ENCODE measurements around the gene NNAT.

NNAT gene

GRCh38 chr20:37567671-37568588 is 46.9 kb downstream of the NNAT start:
- DNase-seq = peak; percentile 7

DNA sequence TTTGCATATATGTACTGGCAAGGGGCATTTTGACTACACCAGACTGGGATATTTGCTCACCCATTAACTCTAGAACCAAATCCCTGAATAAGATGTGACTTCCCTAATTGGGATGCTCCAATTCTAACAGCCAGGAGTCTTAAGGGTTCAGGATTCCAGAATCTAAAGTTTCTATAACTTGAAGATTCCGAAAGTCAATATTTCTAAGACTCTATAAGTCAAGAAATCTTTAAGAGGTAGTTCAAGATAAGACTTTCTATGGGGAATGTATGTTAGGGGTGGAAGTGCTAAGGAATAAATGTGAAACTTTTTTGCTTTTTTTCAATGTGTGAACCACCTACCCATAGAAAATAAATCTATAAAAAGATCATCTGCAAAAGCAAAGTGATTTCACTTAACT is 49.4 kb downstream of the NNAT start:
- DNase-seq = no peak

DNA sequence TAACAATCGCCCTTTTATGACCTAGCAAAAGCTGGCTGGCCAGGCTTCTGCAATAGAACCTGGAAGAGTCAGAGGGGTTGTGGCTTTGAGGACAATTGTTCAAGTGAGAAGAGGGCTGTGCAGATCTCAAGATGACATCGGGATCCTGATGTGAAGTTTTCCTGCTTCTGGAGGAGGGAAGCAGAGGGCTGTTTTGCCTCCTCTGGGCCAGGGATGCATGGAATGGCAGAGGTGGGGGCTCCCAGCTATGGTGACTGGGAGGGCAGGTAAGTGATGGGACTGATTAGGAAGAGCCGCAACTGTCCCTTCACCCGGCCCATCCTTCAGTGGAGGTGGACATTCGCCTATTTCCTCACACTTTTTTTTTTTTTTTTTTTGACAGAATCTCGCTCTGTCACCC is 50.0 kb downstream of the NNAT start:
- no peak for DNase-seq
